HG03025 (cell line): Measurements from ENCODE around the gene ATG7.
"Not testable (repeated sequence)": the region's sequence is repeated elsewhere in the genome, so short reads cannot be mapped to it uniquely, and the experiment has no call there.

Experiments used
- ATAC-seq: cut with Tn5 transposase; IDR thresholded peaks from one replicate; pipeline ENCODE4 v1.9.1; 2021; ENCODE audit warnings: mild to moderate bottlenecking, moderate library complexity; ENCODE audit not compliant: unreplicated experiment, low FRiP score

ATG7 gene

GRCh38 chr3:11522953-11523571, 250.9 kb downstream of the ATG7 start:
- ATAC-seq = no peak

GRCh38 chr3:11523572-11524101, 251.4 kb downstream of the ATG7 start:
- no peak for ATAC-seq

GRCh38 chr3:11526121-11526520, 253.9 kb downstream of the ATG7 start:
- not testable (repeated sequence) for ATAC-seq

GRCh38 chr3:11529281-11529680, 257.1 kb downstream of the ATG7 start:
- ATAC-seq = no peak

- no peak for ATAC-seq
Measured at GRCh38 chr3:11530153-11530721, 258.0 kb downstream of the ATG7 start.

GRCh38 chr3:11532931-11533391, 260.8 kb downstream of the ATG7 start:
- no peak for ATAC-seq

- no peak for ATAC-seq
Measured at GRCh38 chr3:11534011-11534792, 262.0 kb downstream of the ATG7 start.

GRCh38 chr3:11534793-11535101, 262.6 kb downstream of the ATG7 start:
- no peak for ATAC-seq

- ATAC-seq = no peak
Measured at GRCh38 chr3:11535243-11535960, 263.2 kb downstream of the ATG7 start.

- no peak for ATAC-seq
Measured at GRCh38 chr3:11536132-11536935, 264.1 kb downstream of the ATG7 start.

GRCh38 chr3:11536936-11537612, 264.9 kb downstream of the ATG7 start:
- no peak for ATAC-seq

GRCh38 chr3:11538581-11538980, 266.4 kb downstream of the ATG7 start:
- ATAC-seq = no peak

- no peak for ATAC-seq
Measured at GRCh38 chr3:11539218-11539617, 267.0 kb downstream of the ATG7 start.

- ATAC-seq = no peak
Measured at GRCh38 chr3:11539677-11540076, 267.5 kb downstream of the ATG7 start.

- ATAC-seq = no peak
Measured at GRCh38 chr3:11541321-11542303, 269.4 kb downstream of the ATG7 start.

- no peak for ATAC-seq
Measured at GRCh38 chr3:11542551-11542950, 270.4 kb downstream of the ATG7 start.

GRCh38 chr3:11543141-11543947, 271.1 kb downstream of the ATG7 start:
- no peak for ATAC-seq

GRCh38 chr3:11543948-11544387, 271.8 kb downstream of the ATG7 start:
- no peak for ATAC-seq
